Kasumi-1 (cell line): ENCODE data around the gene CDX2.

Source experiments
- DNase-seq, 2 experiments: peaks; one replicate each; lab custom pipeline; 2025; lab: John Stamatoyannopoulos, UW

Gene CDX2

GRCh38 chr13:27978301-27978968, 9.3 kb upstream of the CDX2 start:
- DNase-seq = no peak

- DNase-seq = no peak
Observed at GRCh38 chr13:27977476-27978300, 8.6 kb upstream of the CDX2 start.

- DNase-seq = no peak
Observed at GRCh38 chr13:27976362-27977091, 7.4 kb upstream of the CDX2 start.

GRCh38 chr13:27975564-27976361, 6.6 kb upstream of the CDX2 start:
- DNase-seq = no peak

- DNase-seq = no peak
Observed at GRCh38 chr13:27973961-27974662, 5.0 kb upstream of the CDX2 start.

GRCh38 chr13:27973291-27973690, 4.2 kb upstream of the CDX2 start:
- no peak for DNase-seq

GRCh38 chr13:27972478-27972820, 3.3 kb upstream of the CDX2 start:
- no peak for DNase-seq

GRCh38 chr13:27971776-27972477, 2.8 kb upstream of the CDX2 start:
- no peak for DNase-seq

- no peak for DNase-seq
Observed at GRCh38 chr13:27971236-27971645, 2.1 kb upstream of the CDX2 start.

- no peak for DNase-seq
Observed at GRCh38 chr13:27970382-27971235, 1.5 kb upstream of the CDX2 start.

GRCh38 chr13:27969866-27970229, 733 bp upstream of the CDX2 start:
- no peak for DNase-seq

GRCh38 chr13:27968316-27969081, 616 bp downstream of the CDX2 start:
- no peak for DNase-seq

GRCh38 chr13:27967736-27968315, 1.3 kb downstream of the CDX2 start:
- DNase-seq = no peak

- no peak for DNase-seq
Observed at GRCh38 chr13:27967203-27967735, 1.8 kb downstream of the CDX2 start.

GRCh38 chr13:27966641-27967202, 2.4 kb downstream of the CDX2 start:
- DNase-seq = no peak

GRCh38 chr13:27965740-27966640, 3.1 kb downstream of the CDX2 start:
- no peak for DNase-seq

GRCh38 chr13:27965343-27965739, 3.8 kb downstream of the CDX2 start:
- no peak for DNase-seq
